Trophoblast cell (in vitro differentiated cells and primary cell): Measurements from ENCODE around the gene NFKBIB.
A peak's percentile ranks its signal among the peaks of the same experiment; 100 is the strongest.

Experiments used
- DNase-seq, 2 donors: peaks; one replicate each; pipeline ENCODE4 v3.0.0-alpha.2; 2016
- H2AFZ ChIP-seq: 2 replicates; pipeline ENCODE4 v1.6.1; 2013; ENCODE audit warnings: low read length, moderate library complexity, mild to moderate bottlenecking; ENCODE audit not compliant: insufficient read depth, poor library complexity
- H2AK5ac ChIP-seq: 2 replicates; pipeline ENCODE4 v1.6.1; 2013; ENCODE audit warnings: mild to moderate bottlenecking, low read length
- H2BK120ac ChIP-seq: 2 replicates; pipeline ENCODE4 v1.6.1; 2013; ENCODE audit warnings: low read length, mild to moderate bottlenecking, moderate library complexity; ENCODE audit not compliant: insufficient read depth, poor library complexity
- H2BK12ac ChIP-seq: 2 replicates; pipeline ENCODE4 v1.6.1; 2013; ENCODE audit warnings: mild to moderate bottlenecking, low read length, moderate library complexity
- H2BK5ac ChIP-seq: 2 replicates; pipeline ENCODE4 v1.6.1; 2013; ENCODE audit warnings: low read length, low read depth, moderate library complexity, mild to moderate bottlenecking; ENCODE audit not compliant: poor library complexity
- H3K14ac ChIP-seq: 2 replicates; pipeline ENCODE4 v1.6.1; 2013; ENCODE audit warnings: mild to moderate bottlenecking, low read length
- H3K18ac ChIP-seq: 2 replicates; pipeline ENCODE4 v1.6.1; 2013; ENCODE audit warnings: mild to moderate bottlenecking, low read length
- H3K23ac ChIP-seq: 2 replicates; pipeline ENCODE4 v1.6.1; 2013; ENCODE audit warnings: low read length
- H3K27ac ChIP-seq: 2 replicates; pipeline ENCODE4 v1.5.1; 2013; ENCODE audit warnings: low read depth, mild to moderate bottlenecking, inconsistent platforms, low read length, moderate library complexity
- H3K27me3 ChIP-seq: 2 replicates; pipeline ENCODE4 v1.6.1; 2013; ENCODE audit warnings: inconsistent platforms, mild to moderate bottlenecking, low read length, moderate library complexity; ENCODE audit not compliant: insufficient read depth
- H3K36me3 ChIP-seq, 2 experiments: 1 replicate in 1 of 2; 2 replicates in 1 of 2; pipeline ENCODE4 v1.6.1; 2013; ENCODE audit warnings: low read length in 2 of 2, mild to moderate bottlenecking in 2 of 2, moderate library complexity in 1 of 2; ENCODE audit not compliant: insufficient read depth in 2 of 2, control insufficient read depth in 1 of 2
- H3K4ac ChIP-seq: 2 replicates; pipeline ENCODE4 v1.6.1; 2013; ENCODE audit warnings: low read depth, mild to moderate bottlenecking, low read length, moderate library complexity
- H3K4me1 ChIP-seq, 2 experiments: 1 replicate in 1 of 2; 2 replicates in 1 of 2; pipeline ENCODE4 v1.6.1; 2013; ENCODE audit warnings: low read length in 2 of 2, mild to moderate bottlenecking in 2 of 2, moderate library complexity in 1 of 2; ENCODE audit not compliant: insufficient read depth in 2 of 2, control insufficient read depth in 1 of 2
- H3K4me2 ChIP-seq: 2 replicates; pipeline ENCODE4 v1.6.1; 2013; ENCODE audit warnings: inconsistent platforms, mild to moderate bottlenecking, low read length, moderate library complexity
- H3K4me3 ChIP-seq: 2 replicates; pipeline ENCODE4 v1.5.1; 2013; ENCODE audit warnings: mild to moderate bottlenecking, low read depth, low read length, inconsistent platforms
- H3K79me1 ChIP-seq: one replicate; pipeline ENCODE4 v1.6.1; 2013; ENCODE audit warnings: low read length
- H3K79me2 ChIP-seq: 2 replicates; pipeline ENCODE4 v1.6.1; 2013; ENCODE audit warnings: low read length, mild to moderate bottlenecking; ENCODE audit not compliant: control insufficient read depth, insufficient read depth, poor library complexity
- H3K9ac ChIP-seq: 2 replicates; pipeline ENCODE4 v1.6.1; 2013; ENCODE audit warnings: mild to moderate bottlenecking, low read length
- H3K9me3 ChIP-seq: 2 replicates; pipeline ENCODE4 v1.6.1; 2013; ENCODE audit warnings: low read depth, mild to moderate bottlenecking, control low read depth, inconsistent platforms, low read length; ENCODE audit not compliant: insufficient read depth
- H4K12ac ChIP-seq: 2 replicates; pipeline ENCODE4 v1.6.1; 2013; ENCODE audit warnings: low read depth, mild to moderate bottlenecking, low read length, moderate library complexity
- H4K8ac ChIP-seq: 2 replicates; pipeline ENCODE4 v1.6.1; 2013; ENCODE audit warnings: low read depth, mild to moderate bottlenecking, low read length, moderate library complexity
- H4K91ac ChIP-seq: one replicate; pipeline ENCODE4 v1.6.1; 2013; ENCODE audit warnings: low read depth, mild to moderate bottlenecking, low read length, moderate library complexity
- WGBS: extraction: QIAGEN DNeasy Blood & Tissue Kit; methylation state at CpG from one replicate; pipeline ENCODE4 v1.1.7; 2013; ENCODE audit warnings: missing lambda C conversion rate; ENCODE audit not compliant: insufficient read length, insufficient coverage; ENCODE audit errors: extremely low coverage; 5-methylcytosine and 5-hydroxymethylcytosine counted together

NFKBIB gene

DNA sequence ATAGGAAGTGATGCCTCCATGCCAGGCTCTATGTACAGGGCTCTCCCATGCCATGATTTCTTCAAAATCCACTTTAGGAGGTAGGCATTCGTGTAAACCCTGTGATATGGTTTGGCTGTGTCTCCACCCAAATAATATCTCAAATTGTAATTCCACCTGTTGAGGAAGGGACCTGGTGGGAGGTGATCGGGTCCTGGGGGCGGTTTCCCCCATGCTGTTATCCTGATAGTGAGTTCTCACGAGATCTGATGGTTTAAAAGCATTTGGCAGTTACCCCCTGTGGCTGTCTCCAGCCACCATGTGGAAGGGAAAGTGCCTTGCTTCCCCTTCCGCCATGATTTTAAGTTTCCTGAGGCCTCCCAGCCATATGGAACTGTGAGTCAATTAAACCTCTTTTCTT is 22.7 kb downstream of the NFKBIB start:
- no peak overlapping the region for H3K4me3 ChIP-seq
- H4K91ac ChIP-seq, result no peak overlapping the region
- H3K27me3 ChIP-seq, result no peaks in the 10 kb centered on the region
- no peaks in the 10 kb centered on the region for H3K4me1 ChIP-seq
- H3K9me3 ChIP-seq, result no peaks in the 10 kb centered on the region
- H2BK5ac ChIP-seq, result no peak overlapping the region
- no peaks in the 10 kb centered on the region for H3K79me1 ChIP-seq
- H3K9ac ChIP-seq, result no peak overlapping the region
- H3K18ac ChIP-seq, result no peak overlapping the region
- no peaks in the 10 kb centered on the region for H3K79me2 ChIP-seq
- no peak overlapping the region for H4K8ac ChIP-seq
- H2AFZ ChIP-seq, result no peak overlapping the region
- WGBS, result no CpG with 5 or more reads among the region's 5 CpGs
- H2BK12ac ChIP-seq, result no peak overlapping the region
- H3K4me2 ChIP-seq, result no peak overlapping the region
- no peak overlapping the region for H2AK5ac ChIP-seq
- no peak overlapping the region for H2BK120ac ChIP-seq
- H3K23ac ChIP-seq, result no peak overlapping the region
- no peak overlapping the region for H4K12ac ChIP-seq
- H3K36me3 ChIP-seq, result peaks cover 26 to 40% of the 10 kb centered on the region in 2 experiments
- H3K14ac ChIP-seq, result no peak overlapping the region
- H3K27ac ChIP-seq, result no peak overlapping the region
- no peak for DNase-seq
- no peak overlapping the region for H3K4ac ChIP-seq

DNA sequence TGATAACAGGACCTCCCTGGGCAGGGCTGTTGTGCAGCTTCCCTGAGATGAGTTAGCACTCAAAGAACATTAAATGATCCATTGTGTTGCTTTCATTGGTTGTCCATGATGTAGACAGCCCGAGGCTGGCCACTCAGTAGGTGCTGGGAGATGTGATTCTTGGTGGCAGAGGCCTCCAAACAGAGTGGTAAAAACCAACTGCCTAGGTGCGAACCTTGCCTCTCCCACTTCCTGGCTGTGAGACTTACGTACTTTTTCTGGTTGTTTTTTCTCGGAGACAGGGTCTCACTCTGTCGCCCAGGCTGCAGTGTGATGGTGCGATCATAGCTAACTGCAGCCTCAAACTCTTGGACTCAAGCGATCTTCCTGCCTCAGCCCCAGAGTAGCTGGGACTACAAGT is 24.6 kb downstream of the NFKBIB start:
- Histone ChIP-seq H3K4ac (no peak overlapping the region), H2AFZ (no peak overlapping the region), H3K9ac (no peak overlapping the region), H4K8ac (no peak overlapping the region), H4K12ac (no peak overlapping the region), H2AK5ac (no peak overlapping the region), H3K36me3 (peaks cover 26 to 33% of the 10 kb centered on the region in 2 experiments), H3K18ac (no peak overlapping the region), H3K14ac (no peak overlapping the region), H3K79me2 (no peaks in the 10 kb centered on the region), H2BK12ac (no peak overlapping the region), H3K4me3 (no peak overlapping the region), H4K91ac (no peak overlapping the region), H3K4me2 (no peak overlapping the region), H3K9me3 (no peaks in the 10 kb centered on the region), H3K79me1 (no peaks in the 10 kb centered on the region), H3K4me1 (no peaks in the 10 kb centered on the region), H3K27me3 (no peaks in the 10 kb centered on the region), H2BK120ac (no peak overlapping the region), H2BK5ac (no peak overlapping the region), H3K27ac (no peak overlapping the region), H3K23ac (no peak overlapping the region)
- no CpG with 5 or more reads among the region's 7 CpGs for WGBS
- no peak for DNase-seq

DNA sequence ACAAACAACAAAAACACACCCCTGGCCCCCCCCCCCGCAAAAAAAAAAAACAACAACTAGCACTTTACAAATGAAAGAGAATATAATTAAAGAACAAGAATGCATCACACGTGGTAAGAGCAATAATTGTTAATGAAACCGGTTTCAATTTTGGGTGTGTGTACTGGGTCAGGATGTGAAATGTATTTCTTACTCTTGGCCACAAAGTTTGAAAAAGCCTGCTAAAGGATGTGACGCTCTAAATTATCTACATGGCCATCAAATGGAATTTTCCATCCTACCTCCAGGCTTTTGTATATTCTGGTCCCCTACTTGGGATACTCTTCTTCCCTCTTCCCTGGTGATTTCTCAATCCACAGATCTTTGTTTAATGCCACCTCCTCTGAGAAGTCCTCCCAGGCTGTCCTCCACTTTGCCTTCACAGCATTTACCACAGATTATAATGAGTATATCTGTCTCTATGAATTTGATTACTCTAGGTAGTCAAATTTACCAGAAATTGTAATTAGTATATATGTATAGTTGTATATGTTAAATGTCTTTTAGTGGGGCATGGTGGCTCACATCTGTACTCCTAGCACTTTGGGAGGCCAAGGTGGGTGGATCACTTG is 28.7 kb downstream of the NFKBIB start:
- Histone ChIP-seq H3K18ac (no peak overlapping the region), H3K79me2 (peaks cover 10% of the 10 kb centered on the region), H2AK5ac (no peak overlapping the region), H3K4me3 (no peak overlapping the region), H3K79me1 (peaks cover 8% of the 10 kb centered on the region), H3K14ac (no peak overlapping the region), H3K9ac (no peak overlapping the region), H2BK120ac (no peak overlapping the region), H3K23ac (no peak overlapping the region), H4K8ac (no peak overlapping the region), H3K4me2 (no peak overlapping the region), H4K91ac (no peak overlapping the region), H2BK12ac (no peak overlapping the region), H3K4me1 (peaks cover 7 to 11% of the 10 kb centered on the region in 2 experiments), H4K12ac (no peak overlapping the region), H2BK5ac (no peak overlapping the region), H3K27ac (no peak overlapping the region), H3K36me3 (peaks cover 31% of the 10 kb centered on the region in 2 experiments), H2AFZ (no peak overlapping the region), H3K4ac (no peak overlapping the region), H3K27me3 (no peaks in the 10 kb centered on the region), H3K9me3 (no peaks in the 10 kb centered on the region)
- WGBS, result no CpG with 5 or more reads among the region's 4 CpGs
- no peak for DNase-seq

DNA sequence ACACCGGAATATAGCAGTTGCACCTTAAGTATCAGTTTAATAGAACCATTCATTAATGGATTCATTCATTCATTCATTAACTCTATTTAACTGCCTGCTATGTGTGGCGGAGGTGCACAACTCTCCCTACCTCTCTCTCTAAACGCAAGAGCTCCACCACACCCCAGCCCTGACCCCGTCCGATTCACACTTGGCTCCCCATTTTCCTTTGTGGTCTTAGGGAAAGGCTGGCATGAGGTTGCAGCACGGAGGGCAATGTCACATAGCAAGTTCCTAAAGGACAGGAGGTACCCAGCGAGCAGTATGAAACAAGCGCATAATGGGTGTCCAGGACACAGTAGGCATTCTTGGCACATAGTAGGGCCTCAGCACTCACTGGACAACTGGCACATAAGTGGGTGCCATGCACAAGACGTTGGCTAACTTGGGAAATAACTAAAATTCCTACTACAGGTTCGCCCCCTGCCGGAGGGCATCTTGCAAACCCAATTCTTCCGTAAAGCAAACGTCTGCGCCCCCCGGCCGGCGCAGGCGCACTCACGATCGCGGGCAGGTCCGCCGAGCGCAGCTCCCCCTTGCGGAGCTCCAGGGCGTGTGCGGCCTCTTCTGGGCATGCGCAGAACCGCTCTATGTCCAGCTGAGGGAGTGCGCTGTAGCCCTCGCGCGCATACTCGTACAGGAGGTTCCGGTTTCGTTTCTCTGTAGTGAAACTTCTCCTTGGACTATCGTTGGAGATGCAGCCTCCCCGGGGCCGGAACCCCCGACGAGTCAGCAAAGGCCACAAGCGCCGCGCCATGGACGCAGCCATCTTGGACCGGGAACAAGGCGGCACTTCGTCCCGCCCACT is 30.4 kb downstream of the NFKBIB start, which contains the start of gene SARS2:
TSS of gene SARS2 (minus strand) at position 835 of the 847 bp plus-strand sequence. CDS start at position 808, 27 bp downstream.
- Histone ChIP-seq H3K4me1 (peaks cover 7 to 11% of the 10 kb centered on the region in 2 experiments), H3K27ac (peak within 1 kb of the TSS; percentile 82), H2AFZ (peak within 1 kb of the TSS; percentile 78), H2AK5ac (peak within 1 kb of the TSS; percentile 65), H4K12ac (peak within 1 kb of the TSS; percentile 55), H4K8ac (peak within 1 kb of the TSS; percentile 98), H3K79me2 (peaks cover 10% of the 10 kb centered on the region), H2BK5ac (peak within 1 kb of the TSS; percentile 64), H3K4me3 (peak within 1 kb of the TSS; percentile 89), H3K4ac (peak within 1 kb of the TSS; percentile 80), H3K9ac (peak within 1 kb of the TSS; percentile 92), H3K23ac (no peak within 1 kb of the TSS), H4K91ac (peak within 1 kb of the TSS; percentile 80), H3K18ac (peak within 1 kb of the TSS; percentile 68), H3K9me3 (peaks cover 7% of the 10 kb centered on the region), H3K36me3 (peaks cover 24 to 27% of the 10 kb centered on the region in 2 experiments), H2BK12ac (no peak within 1 kb of the TSS), H3K79me1 (peaks cover 8% of the 10 kb centered on the region), H3K4me2 (peak within 1 kb of the TSS; percentile 86), H3K14ac (peak within 1 kb of the TSS; percentile 10), H2BK120ac (peak within 1 kb of the TSS; percentile 59), H3K27me3 (no peaks in the 10 kb centered on the region)
- no CpG with 5 or more reads among the region's 49 CpGs for WGBS
- DNase-seq, result peak; percentile 93 to 98
